OCI-LY7 (cell line): ENCODE measurements around the gene ZBTB20. TPM values are rescaled to one million over a fixed set of nuclear protein-coding genes. Genes with fewer than 3 reads are reported as not detected.

Source experiments
- BruUV-seq: library from RNA; stranded (reverse); fragments of 400-500 nt; replicated peaks from 2 replicates; lab custom pipeline; 2021; lab: Mats Ljungman, UMichigan
- CTCF ChIA-PET: fragments of 300-600 bp; sonication (Branson Sonifier 250); formaldehyde crosslinking; loops from one replicate; lab custom pipeline; 2022; ENCODE audit warnings: antibody characterized with exemption; ENCODE audit not compliant: unreplicated experiment; lab: Charles Lee
- POLR2A ChIA-PET: fragments of 300-600 bp; sonication (Branson Sonifier 250); formaldehyde crosslinking; loops from one replicate; lab custom pipeline; 2022; ENCODE audit warnings: antibody characterized with exemption; lab: Charles Lee
- DNase-seq: peaks from one replicate; pipeline ENCODE4 v3.0.0-alpha.2; 2015; ENCODE audit warnings: low spot score
- H2AFZ ChIP-seq: fragments of 200-600 bp; sonication (generic), shearing (Covaris generic); 2 replicates; pipeline ENCODE4 v1.6.1; 2014; ENCODE audit warnings: mild to moderate bottlenecking, antibody characterized with exemption, low read length, moderate library complexity
- H3K27ac ChIP-seq: fragments of 200-600 bp; sonication (generic); 2 replicates; pipeline ENCODE4 v1.5.1; 2014; ENCODE audit warnings: mixed run types, low read depth, mild to moderate bottlenecking, moderate library complexity, low read length, inconsistent platforms; ENCODE audit not compliant: poor library complexity, severe bottlenecking
- H3K36me3 ChIP-seq: fragments of 200-600 bp; sonication (generic); 2 replicates; pipeline ENCODE4 v1.6.1; 2014; ENCODE audit warnings: mild to moderate bottlenecking, antibody characterized with exemption, low read length, moderate library complexity, mixed read lengths; ENCODE audit not compliant: insufficient read depth
- H3K4me1 ChIP-seq: fragments of 200-600 bp; sonication (generic); 2 replicates; pipeline ENCODE4 v1.5.1; 2014; ENCODE audit warnings: mild to moderate bottlenecking, low read length; ENCODE audit not compliant: insufficient read depth, poor library complexity, severe bottlenecking
- H3K4me2 ChIP-seq: fragments of 200-600 bp; sonication (generic); 2 replicates; pipeline ENCODE4 v1.6.1; 2014; ENCODE audit warnings: mild to moderate bottlenecking, low read length
- H3K4me3 ChIP-seq: fragments of 200-600 bp; sonication (generic); 2 replicates; pipeline ENCODE4 v1.5.1; 2014; ENCODE audit warnings: mild to moderate bottlenecking, low read depth, low read length; ENCODE audit not compliant: poor library complexity, severe bottlenecking
- H3K79me2 ChIP-seq: fragments of 200-600 bp; sonication (generic); 2 replicates; pipeline ENCODE4 v1.6.1; 2016; ENCODE audit warnings: low read depth, mild to moderate bottlenecking, low read length, moderate library complexity, mixed read lengths; ENCODE audit not compliant: insufficient read depth
- H3K9me2 ChIP-seq: fragments of 200-600 bp; sonication (generic); 2 replicates; pipeline ENCODE4 v1.6.1; 2016; ENCODE audit warnings: mild to moderate bottlenecking, low read length, mixed read lengths; ENCODE audit not compliant: insufficient read depth
- H3K9me3 ChIP-seq: fragments of 200-600 bp; sonication (generic); 2 replicates; pipeline ENCODE4 v1.6.1; 2014; ENCODE audit warnings: mild to moderate bottlenecking, mixed run types, low read length, mixed read lengths
- H4K20me1 ChIP-seq: fragments of 200-600 bp; sonication (generic); 2 replicates; pipeline ENCODE4 v1.6.1; 2014; ENCODE audit warnings: mild to moderate bottlenecking, antibody characterized with exemption, low read length, moderate library complexity, mixed read lengths; ENCODE audit not compliant: insufficient read depth
- CTCF ChIP-seq: fragments of 200-600 bp; sonication (generic); conservative IDR thresholded peaks from 2 replicates; pipeline ENCODE4 v1.5.1; 2014; ENCODE audit warnings: mild to moderate bottlenecking, antibody characterized with exemption, low read length, moderate library complexity, mixed read lengths
- EZH2phosphoT487 ChIP-seq: fragments of 200-600 bp; sonication (generic); IDR thresholded peaks from 2 replicates; pipeline ENCODE4 v1.6.1; 2018; ENCODE audit warnings: low read depth, borderline replicate concordance, mild to moderate bottlenecking, mixed run types, antibody characterized with exemption, low read length, moderate library complexity, mixed read lengths
- intact Hi-C: fragments of 100-400 bp; cut with micrococcal nuclease; formaldehyde crosslinking; loops from one replicate; pipeline ENCODE4 v1.10.0; 2022; ENCODE audit not compliant: unreplicated experiment
- total RNA-seq, 2 experiments: library from RNA; depleted of rRNA in 1 of 2; stranded (reverse); fragments of >200 nt in 1 of 2; shearing (Covaris generic) in 1 of 2; gene quantifications; 2 replicates each; pipeline ENCODE4 v1.2.3, GENCODE V29; 2014 to 2022

The ZBTB20 gene
- total RNA-seq, 2 experiments from 2014 or later = 5.5 to 11.8 TPM

- H3K9me3 ChIP-seq = no peaks in the 10 kb centered on the region
- H3K4me3 ChIP-seq = no peak overlapping the region
- DNase-seq = no peak
- no peaks in the 10 kb centered on the region for H3K36me3 ChIP-seq
- no peak overlapping the region for H3K4me2 ChIP-seq
- no peaks in the 10 kb centered on the region for H3K79me2 ChIP-seq
- intact Hi-C loops = no loop called here
- TF ChIP-seq CTCF = no peak
- no peak for TF ChIP-seq EZH2phosphoT487
- H3K9me2 ChIP-seq = no peaks in the 10 kb centered on the region
- CTCF ChIA-PET = interaction anchor here (0.5 kb wide), 1 partner anchor 36 kb away, joined by 3 read pairs; no protein-coding TSS in a partner anchor
- no peak overlapping the region for H3K27ac ChIP-seq
- no peaks in the 10 kb centered on the region for H4K20me1 ChIP-seq
- POLR2A ChIA-PET = interaction anchor here (0.6 kb wide), 1 partner anchor 10 kb away, joined by 7 read pairs; no protein-coding TSS in a partner anchor
- H2AFZ ChIP-seq = no peak overlapping the region
- no TSS peak for BruUV-seq
- H3K4me1 ChIP-seq = no peaks in the 10 kb centered on the region
These were observed 651.1 kb downstream of the ZBTB20 start for GRCh38 chr3:114496021-114496434.

- no peak overlapping the region for H3K4me3 ChIP-seq
- intact Hi-C loops = no loop called here
- DNase-seq = no peak
- no peaks in the 10 kb centered on the region for H3K79me2 ChIP-seq
- H3K4me2 ChIP-seq = no peak overlapping the region
- no peaks in the 10 kb centered on the region for H3K36me3 ChIP-seq
- TF ChIP-seq EZH2phosphoT487 = no peak
- no peak for TF ChIP-seq CTCF
- ChIA-PET POLR2A (no interaction called here), CTCF (no interaction called here)
- no peaks in the 10 kb centered on the region for H3K9me2 ChIP-seq
- H4K20me1 ChIP-seq = no peaks in the 10 kb centered on the region
- BruUV-seq = no TSS peak
- H3K27ac ChIP-seq = no peak overlapping the region
- H2AFZ ChIP-seq = no peak overlapping the region
- H3K9me3 ChIP-seq = no peaks in the 10 kb centered on the region
- no peaks in the 10 kb centered on the region for H3K4me1 ChIP-seq
These were observed 652.6 kb downstream of the ZBTB20 start for GRCh38 chr3:114494498-114494897.

GRCh38 chr3:114490829-114491228 is 656.3 kb downstream of the ZBTB20 start:
- H3K9me2 ChIP-seq = no peaks in the 10 kb centered on the region
- H4K20me1 ChIP-seq = no peaks in the 10 kb centered on the region
- no peak overlapping the region for H3K27ac ChIP-seq
- H2AFZ ChIP-seq = no peak overlapping the region
- H3K9me3 ChIP-seq = no peaks in the 10 kb centered on the region
- POLR2A ChIA-PET = interaction anchor here (0.9 kb wide), 1 partner anchor 10 kb away, joined by 3 read pairs; no protein-coding TSS in a partner anchor
- no peak for DNase-seq
- TF ChIP-seq CTCF (no peak), EZH2phosphoT487 (no peak)
- CTCF ChIA-PET = no interaction called here
- H3K79me2 ChIP-seq = no peaks in the 10 kb centered on the region
- H3K4me2 ChIP-seq = no peak overlapping the region
- intact Hi-C loops = no loop called here
- H3K36me3 ChIP-seq = no peaks in the 10 kb centered on the region
- no peak overlapping the region for H3K4me3 ChIP-seq
- H3K4me1 ChIP-seq = no peaks in the 10 kb centered on the region
- no TSS peak for BruUV-seq
